ENCODE results near the gene RYR3.

DNA sequence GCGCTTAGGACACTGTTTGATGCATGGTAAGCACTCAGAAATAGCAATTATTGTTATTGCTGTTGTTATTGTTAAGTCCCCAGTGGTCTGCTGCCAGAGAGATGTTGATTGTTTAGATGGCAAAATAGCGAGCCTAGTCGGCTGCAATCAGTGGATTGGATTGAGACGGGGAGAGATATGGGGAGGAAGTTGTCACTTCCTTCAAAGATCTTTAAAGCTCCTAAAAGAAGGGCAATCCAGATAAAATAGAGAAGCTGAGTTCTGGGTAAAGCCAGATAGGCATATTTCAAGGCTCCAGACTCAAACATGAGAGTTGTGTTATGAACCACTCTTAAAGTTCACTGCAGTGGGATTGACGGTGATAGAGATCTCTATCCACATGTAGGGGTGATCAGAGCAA, 64.5 kb downstream of the RYR3 start:
- TF ChIP-seq POLR2A (IDR thresholded peaks at IDR 0.05; ENCODE audit: low read depth, low read length), result no peak
- TF ChIP-seq POLR2AphosphoS5 (IDR thresholded peaks at IDR 0.05; ENCODE audit: low read depth, low read length), result no peak
- TF ChIP-seq TAF1 (IDR thresholded peaks at IDR 0.05; ENCODE audit: borderline replicate concordance, low read depth, low read length), result no peak
